ENCODE data around the gene HNRNPU.

Gene HNRNPU

DNA sequence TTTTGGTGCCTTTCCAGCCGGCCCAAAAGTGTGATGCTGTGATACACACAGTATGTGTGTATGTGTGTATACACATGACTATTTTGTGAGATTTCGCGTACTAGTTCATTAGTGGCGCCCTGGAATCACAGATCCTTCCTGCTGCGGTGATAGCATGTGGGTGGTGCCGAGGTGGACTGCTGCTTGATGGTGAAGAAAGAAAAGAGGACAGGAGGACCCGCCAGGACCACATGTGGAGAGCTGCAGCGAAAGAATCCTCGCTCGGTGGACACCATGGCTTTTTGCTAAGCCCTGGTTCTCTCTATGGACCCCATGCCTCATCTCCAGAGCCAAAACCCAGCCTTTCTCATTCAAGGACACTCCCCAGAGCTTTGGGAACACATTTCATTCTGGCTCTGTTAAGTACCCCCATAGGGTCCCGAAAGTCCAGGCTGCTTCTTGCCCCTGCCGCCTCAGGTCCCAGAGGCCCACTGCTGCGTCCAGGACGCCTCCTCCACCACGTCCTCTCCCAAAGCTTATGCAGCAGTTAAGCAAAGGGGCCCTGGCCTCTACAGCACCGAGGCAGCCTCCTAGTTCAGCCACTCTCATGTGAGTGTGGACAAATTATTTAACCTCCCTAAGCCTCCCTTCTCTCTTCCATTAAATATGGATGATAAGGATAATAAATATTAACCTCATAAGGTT lies 61.6 kb downstream of the HNRNPU start:
- no peak for DNase-seq (ENCODE audit: low spot score)

DNA sequence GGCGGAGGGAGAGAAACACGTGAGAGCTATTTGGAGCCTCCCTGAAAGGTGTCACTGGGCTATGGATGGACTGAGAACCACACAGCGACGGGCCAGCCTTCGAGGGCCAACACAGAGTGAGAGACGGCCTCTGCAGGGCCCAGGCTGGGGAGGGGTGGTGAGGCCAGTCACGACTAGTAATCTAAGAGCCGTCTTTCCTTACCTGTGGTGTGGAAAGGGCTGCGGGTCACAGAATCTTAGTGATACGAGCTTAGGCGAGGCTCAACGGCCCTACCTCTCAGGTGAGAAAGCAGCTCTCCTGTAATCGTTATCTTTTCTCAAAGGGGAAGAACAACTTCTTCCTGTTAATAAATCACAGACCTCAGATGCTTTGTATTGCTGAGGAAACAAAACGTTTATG lies 62.3 kb downstream of the HNRNPU start:
- DNase-seq (ENCODE audit: low spot score), result no peak

GRCh38 chr1:244801246-244801645 lies 63.1 kb downstream of the HNRNPU start:
- no peak for DNase-seq (ENCODE audit: low spot score)

DNA sequence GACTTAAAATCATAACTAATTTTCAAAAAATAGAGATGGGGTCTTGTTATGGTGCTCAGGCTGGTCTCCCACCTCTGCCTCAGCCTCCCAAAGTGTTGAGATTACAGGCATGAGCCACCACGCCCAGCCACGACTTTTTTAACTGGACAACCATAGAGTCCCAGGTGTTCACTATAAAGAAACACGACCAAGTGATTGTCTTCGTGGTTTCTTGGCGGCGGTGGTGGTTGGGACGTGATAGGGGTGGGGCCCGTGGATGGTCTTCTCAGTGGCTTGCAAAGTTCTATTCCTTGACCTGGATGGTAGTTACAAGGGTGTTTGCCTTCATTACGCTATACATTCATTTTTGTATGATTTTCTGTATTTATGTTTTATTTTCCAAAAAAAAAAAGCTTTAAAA lies 63.5 kb downstream of the HNRNPU start:
- DNase-seq (ENCODE audit: low spot score), result no peak
